ENCODE data around the gene RABGAP1L.
"Not testable (repeated sequence)": the region's sequence is repeated elsewhere in the genome, so short reads cannot be mapped to it uniquely, and the experiment has no call there.

RABGAP1L gene

DNA sequence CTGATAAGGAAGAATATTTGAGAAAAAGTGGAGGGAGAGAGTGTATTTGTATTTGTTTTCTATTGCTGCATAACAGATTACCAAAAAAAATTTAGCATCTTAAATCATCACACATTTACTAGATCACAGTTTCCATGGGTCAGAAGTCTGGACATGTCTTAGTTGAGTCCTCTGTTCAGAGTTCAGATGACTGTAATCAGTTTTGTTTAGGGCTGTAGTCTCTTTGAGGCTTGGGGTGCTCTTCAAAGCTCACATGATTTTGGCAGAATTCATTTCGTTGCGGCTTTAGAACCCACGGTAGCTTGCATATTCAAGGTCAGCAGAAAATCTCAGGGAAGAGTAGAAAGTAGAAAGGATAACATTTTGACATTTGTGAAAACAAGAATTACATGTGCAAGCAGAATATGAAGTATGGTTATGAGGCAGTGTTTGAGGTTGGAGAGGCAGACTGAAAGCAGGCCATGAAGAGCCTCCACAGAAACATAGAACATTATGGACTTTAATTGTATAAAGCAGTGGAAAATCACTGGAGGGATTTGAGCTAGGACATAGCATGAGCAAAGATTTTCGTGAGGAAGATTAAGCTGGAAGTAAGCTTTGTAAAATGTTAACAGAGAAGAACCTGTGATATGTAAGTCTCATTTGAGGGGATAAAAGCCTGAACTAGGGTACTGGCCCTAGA is 177.8 kb downstream of the RABGAP1L start:
- TF ChIP-seq, protein P1, sequence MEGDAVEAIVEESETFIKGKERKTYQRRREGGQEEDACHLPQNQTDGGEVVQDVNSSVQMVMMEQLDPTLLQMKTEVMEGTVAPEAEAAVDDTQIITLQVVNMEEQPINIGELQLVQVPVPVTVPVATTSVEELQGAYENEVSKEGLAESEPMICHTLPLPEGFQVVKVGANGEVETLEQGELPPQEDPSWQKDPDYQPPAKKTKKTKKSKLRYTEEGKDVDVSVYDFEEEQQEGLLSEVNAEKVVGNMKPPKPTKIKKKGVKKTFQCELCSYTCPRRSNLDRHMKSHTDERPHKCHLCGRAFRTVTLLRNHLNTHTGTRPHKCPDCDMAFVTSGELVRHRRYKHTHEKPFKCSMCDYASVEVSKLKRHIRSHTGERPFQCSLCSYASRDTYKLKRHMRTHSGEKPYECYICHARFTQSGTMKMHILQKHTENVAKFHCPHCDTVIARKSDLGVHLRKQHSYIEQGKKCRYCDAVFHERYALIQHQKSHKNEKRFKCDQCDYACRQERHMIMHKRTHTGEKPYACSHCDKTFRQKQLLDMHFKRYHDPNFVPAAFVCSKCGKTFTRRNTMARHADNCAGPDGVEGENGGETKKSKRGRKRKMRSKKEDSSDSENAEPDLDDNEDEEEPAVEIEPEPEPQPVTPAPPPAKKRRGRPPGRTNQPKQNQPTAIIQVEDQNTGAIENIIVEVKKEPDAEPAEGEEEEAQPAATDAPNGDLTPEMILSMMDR (IDR thresholded peaks at IDR 0.05; ENCODE audit: low read depth, low read length): no peak
- no peak overlapping the region for H3K4me3 ChIP-seq (replicated peaks in 1 of 2; ENCODE audit: low read depth in 2 of 2, low read length in 2 of 2)
- DNase-seq (ENCODE audit: low read depth in 2 of 2): no peak

DNA sequence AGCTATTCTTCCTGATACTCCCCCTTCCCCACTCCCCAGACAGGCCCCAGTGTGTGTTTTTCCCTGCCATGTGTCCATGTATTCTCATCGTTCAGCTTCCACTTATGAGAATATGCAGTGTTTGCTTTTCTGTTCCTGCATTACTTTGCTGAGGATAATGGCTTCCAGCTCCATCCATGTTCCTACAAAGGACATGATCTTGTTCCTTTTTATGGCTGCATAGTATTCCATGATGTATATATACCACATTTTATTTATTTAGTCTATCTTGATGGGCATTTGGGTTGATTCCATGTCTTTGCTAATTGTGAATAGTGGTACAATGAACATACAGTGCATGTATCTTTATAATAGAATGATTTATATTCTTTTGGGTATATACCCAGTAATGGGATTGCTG is 181.1 kb downstream of the RABGAP1L start:
- H3K4me3 ChIP-seq (replicated peaks in 1 of 2; ENCODE audit: low read depth in 2 of 2, low read length in 2 of 2); DNase-seq (ENCODE audit: low read depth in 2 of 2): not testable (repeated sequence)

DNA sequence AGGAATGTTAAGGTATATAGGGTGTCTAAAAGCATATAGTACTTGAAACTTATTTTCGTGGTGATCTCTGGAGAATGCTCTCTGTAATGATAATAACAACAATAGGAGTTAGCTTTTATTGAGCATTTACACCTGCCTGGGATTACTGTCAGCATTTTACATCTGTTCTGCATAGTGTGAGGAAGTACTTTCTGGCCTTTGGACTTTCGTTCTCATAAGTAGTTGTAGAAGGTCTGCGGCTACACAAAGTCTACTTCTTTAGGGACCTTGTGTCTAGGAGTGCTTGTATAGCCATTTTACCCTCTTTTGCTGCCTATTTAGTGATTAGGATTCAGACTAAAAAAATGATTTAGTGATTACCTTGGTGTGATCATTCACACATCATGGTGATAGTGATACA is 184.8 kb downstream of the RABGAP1L start:
- DNase-seq (ENCODE audit: low read depth in 2 of 2): no peak
- H3K4me3 ChIP-seq (replicated peaks in 1 of 2; ENCODE audit: low read depth in 2 of 2, low read length in 2 of 2): no peak overlapping the region
- TF ChIP-seq, protein P1 (IDR thresholded peaks at IDR 0.05; ENCODE audit: low read depth, low read length): no peak

DNA sequence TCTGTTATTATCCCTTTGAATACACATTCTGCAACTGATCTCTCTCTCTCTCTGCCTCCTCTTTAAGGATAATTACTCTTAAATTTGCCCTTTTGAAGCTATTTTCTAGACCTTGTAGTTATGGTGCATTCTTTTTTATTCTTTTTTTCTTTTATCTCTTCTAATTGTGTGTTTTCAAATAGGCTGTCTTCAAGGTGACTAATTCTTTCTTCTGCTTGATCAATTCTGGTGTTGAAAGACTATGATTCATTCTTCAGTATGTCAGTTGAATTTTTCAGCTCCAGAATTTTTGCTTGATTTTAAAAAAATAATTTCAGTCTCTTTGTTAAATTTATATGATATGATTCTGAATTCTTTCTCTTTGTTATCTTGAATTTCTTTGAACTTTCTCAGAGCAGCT is 192.8 kb downstream of the RABGAP1L start:
- TF ChIP-seq, protein P1 (IDR thresholded peaks at IDR 0.05; ENCODE audit: low read depth, low read length): no peak
- DNase-seq (ENCODE audit: low read depth in 2 of 2): peak in 1 of 2 donors; percentile 45
- H3K4me3 ChIP-seq (replicated peaks in 1 of 2; ENCODE audit: low read depth in 2 of 2, low read length in 2 of 2): no peak overlapping the region

DNA sequence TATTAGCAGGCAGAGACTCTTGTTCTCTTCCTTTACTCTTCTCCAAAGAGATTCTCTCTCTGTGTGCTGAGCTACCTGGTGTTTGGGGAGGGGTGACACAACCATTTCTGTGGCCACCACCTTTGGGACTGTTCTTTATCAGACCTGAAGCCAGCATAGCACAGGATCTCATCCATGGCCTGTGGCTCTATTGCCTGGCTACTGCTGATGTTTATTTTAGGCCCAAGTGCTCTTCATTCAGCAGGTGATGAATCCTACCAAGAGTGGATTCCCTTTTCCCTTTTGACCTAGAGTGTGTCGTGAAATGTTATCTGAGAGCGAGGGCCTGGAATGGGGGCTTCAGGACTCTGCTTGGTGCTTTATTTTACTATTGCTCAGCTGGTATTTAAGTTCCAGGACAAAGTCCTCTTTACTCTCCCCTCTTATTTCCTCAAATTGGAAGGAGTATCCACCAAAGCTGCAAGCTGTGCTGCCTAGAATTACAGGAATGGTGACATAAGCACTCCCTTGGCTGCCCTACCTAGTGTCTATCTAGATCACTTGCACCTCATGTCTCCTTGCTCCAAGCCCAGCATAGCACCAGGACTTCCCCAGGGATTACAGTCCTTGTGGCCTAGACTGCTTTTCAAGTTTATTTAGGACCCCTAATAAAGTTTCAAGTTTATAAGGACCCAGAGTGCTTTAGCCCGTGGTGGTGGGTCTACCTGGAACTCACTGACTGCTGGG is 193.7 kb downstream of the RABGAP1L start:
- DNase-seq (ENCODE audit: low read depth in 2 of 2): no peak
- TF ChIP-seq, protein P1 (IDR thresholded peaks at IDR 0.05; ENCODE audit: low read depth, low read length): no peak
- H3K4me3 ChIP-seq (replicated peaks in 1 of 2; ENCODE audit: low read depth in 2 of 2, low read length in 2 of 2): no peak overlapping the region

DNA sequence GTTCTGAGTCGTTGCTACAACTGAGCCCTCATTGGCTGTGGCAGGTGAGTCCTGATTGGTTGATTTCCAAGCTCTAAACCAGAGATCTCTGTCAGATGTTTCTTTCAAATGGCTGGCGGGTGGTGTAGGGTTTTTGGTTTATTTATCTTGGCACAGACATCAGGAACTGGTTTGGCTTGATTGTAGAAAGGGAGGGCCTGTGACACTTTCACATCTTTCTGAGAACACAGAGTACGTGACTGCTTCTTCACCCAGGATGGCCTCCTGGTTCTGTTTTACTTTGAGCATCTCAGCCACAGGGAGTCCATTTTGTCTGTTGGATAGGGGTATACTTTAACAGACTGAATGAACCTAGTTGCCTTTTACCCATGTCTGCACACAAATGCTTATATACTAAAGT is 199.0 kb downstream of the RABGAP1L start:
- DNase-seq (ENCODE audit: low read depth in 2 of 2): peak in 1 of 2 donors; percentile 15
- no peak overlapping the region for H3K4me3 ChIP-seq (replicated peaks in 1 of 2; ENCODE audit: low read depth in 2 of 2, low read length in 2 of 2)
- TF ChIP-seq, protein P1 (IDR thresholded peaks at IDR 0.05; ENCODE audit: low read depth, low read length): no peak

DNA sequence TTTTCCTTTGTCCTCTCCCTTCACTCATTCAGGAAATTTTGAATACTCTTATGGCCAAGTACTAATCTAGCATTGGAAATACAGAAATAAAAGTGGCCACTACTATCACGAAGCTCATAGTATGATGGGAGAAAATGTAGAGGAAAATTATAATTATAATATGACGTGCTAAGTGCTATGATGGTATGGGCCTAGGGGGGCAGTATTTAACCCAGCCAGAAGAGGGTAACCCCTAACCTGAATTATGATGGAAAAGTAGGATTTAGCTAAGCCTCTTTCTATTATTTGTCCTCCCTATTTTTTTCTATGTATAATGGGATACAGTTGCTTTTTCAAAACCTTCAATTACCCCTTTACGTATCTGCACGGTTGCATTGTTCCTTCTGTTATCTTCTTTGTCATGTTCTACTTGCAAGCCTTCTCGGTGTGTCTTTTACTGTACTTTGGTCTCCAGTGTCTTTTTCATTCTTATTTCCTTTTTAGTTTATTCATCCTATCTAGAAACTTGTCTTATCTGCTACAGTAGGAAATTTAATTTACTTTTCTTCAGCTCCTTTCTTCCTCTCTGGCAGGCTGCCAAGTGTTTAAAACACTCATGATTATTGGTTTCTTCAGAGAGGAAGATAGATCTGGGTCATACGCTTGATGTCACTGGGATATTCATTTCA is 199.6 kb downstream of the RABGAP1L start:
- TF ChIP-seq, protein P1 (IDR thresholded peaks at IDR 0.05; ENCODE audit: low read depth, low read length): no peak
- peak; percentile 2 to 6 for DNase-seq (ENCODE audit: low read depth in 2 of 2)
- no peak overlapping the region for H3K4me3 ChIP-seq (replicated peaks in 1 of 2; ENCODE audit: low read depth in 2 of 2, low read length in 2 of 2)
